SU-DHL-6 (cell line): ENCODE results near the gene ANTXR1.

Experiments
- H2AFZ ChIP-seq: fragments of 200-600 bp; sonication (generic); 2 replicates; pipeline ENCODE4 v1.6.1; 2014; ENCODE audit warnings: low read depth, mild to moderate bottlenecking, moderate library complexity, mixed read lengths, antibody characterized with exemption, low read length; ENCODE audit not compliant: severe bottlenecking
- H3F3A ChIP-seq: fragments of 200-600 bp; shearing (Covaris generic); 2 replicates; pipeline ENCODE4 v1.6.0; 2016; ENCODE audit warnings: antibody characterized with exemption, mild to moderate bottlenecking; ENCODE audit not compliant: insufficient read depth
- H3K27ac ChIP-seq: fragments of 200-600 bp; sonication (generic); 2 replicates; pipeline ENCODE4 v1.5.1; 2016; ENCODE audit warnings: low read depth, mild to moderate bottlenecking, low read length, moderate library complexity, mixed read lengths
- H3K27me3 ChIP-seq: fragments of 200-600 bp; sonication (generic), shearing (Covaris generic); 2 replicates; pipeline ENCODE4 v1.6.0; 2014; ENCODE audit warnings: mild to moderate bottlenecking, low read length
- H3K36me3 ChIP-seq: fragments of 200-600 bp; sonication (generic); 2 replicates; pipeline ENCODE4 v1.6.1; 2014; ENCODE audit warnings: mild to moderate bottlenecking, low read length, mixed read lengths
- H3K4me2 ChIP-seq: fragments of 300-600, 200-600 bp; shearing (Covaris generic), sonication (generic); 2 replicates; pipeline ENCODE4 v1.6.0; 2014; ENCODE audit warnings: low read length, low read depth, mild to moderate bottlenecking; ENCODE audit not compliant: poor library complexity, severe bottlenecking
- H3K4me3 ChIP-seq: fragments of 200-600 bp; sonication (generic); 2 replicates; pipeline ENCODE4 v1.5.1; 2014; ENCODE audit warnings: antibody characterized with exemption, low read length, mild to moderate bottlenecking, mixed read lengths; ENCODE audit not compliant: insufficient read depth, poor library complexity, severe bottlenecking
- H3K79me2 ChIP-seq: fragments of 200-600 bp; sonication (generic); 2 replicates; pipeline ENCODE4 v1.6.1; 2014; ENCODE audit warnings: mild to moderate bottlenecking, low read length, moderate library complexity; ENCODE audit not compliant: insufficient read depth
- H3K9ac ChIP-seq: fragments of 200-600 bp; sonication (generic); 2 replicates; pipeline ENCODE4 v1.7.0; 2014; ENCODE audit warnings: mild to moderate bottlenecking, low read length
- H3K9me2 ChIP-seq: fragments of 200-600 bp; sonication (generic); replicated peaks from 2 replicates; pipeline ENCODE4 v1.6.1; 2014; ENCODE audit warnings: low read length; ENCODE audit not compliant: insufficient read depth
- H3K9me3 ChIP-seq: fragments of 200-600 bp; sonication (generic); 2 replicates; pipeline ENCODE4 v1.6.1; 2014; ENCODE audit warnings: low read length, mixed read lengths; ENCODE audit not compliant: insufficient read depth
- H4K20me1 ChIP-seq: fragments of 200-600 bp; sonication (generic); 2 replicates; pipeline ENCODE4 v1.6.1; 2014; ENCODE audit warnings: low read depth, mild to moderate bottlenecking, antibody characterized with exemption, low read length, moderate library complexity, mixed read lengths
- CTCF ChIP-seq: fragments of 200-600 bp; sonication (generic); IDR thresholded peaks from one replicate; pipeline ENCODE4 v1.5.1; 2017; ENCODE audit warnings: antibody characterized with exemption, mild to moderate bottlenecking, low read length, moderate library complexity; ENCODE audit not compliant: insufficient read depth, poor library complexity, severe bottlenecking
- EZH2phosphoT487 ChIP-seq: fragments of 200-600 bp; sonication (generic), shearing (Covaris generic); conservative IDR thresholded peaks from 2 replicates; pipeline ENCODE4 v1.6.1; 2018; ENCODE audit warnings: mild to moderate bottlenecking, antibody characterized with exemption, low read length, moderate library complexity, mixed read lengths

Gene ANTXR1

GRCh38 chr2:69053416-69053965 is 40.5 kb downstream of the ANTXR1 start:
- Histone ChIP-seq H3K36me3 (no peaks in the 10 kb centered on the region), H2AFZ (no peak overlapping the region), H3K9me3 (no peaks in the 10 kb centered on the region), H3K9me2 (no peaks in the 10 kb centered on the region), H3K4me2 (no peak overlapping the region), H4K20me1 (no peaks in the 10 kb centered on the region), H3F3A (no peaks in the 10 kb centered on the region), H3K4me3 (no peak overlapping the region), H3K27ac (no peak overlapping the region), H3K27me3 (no peaks in the 10 kb centered on the region), H3K9ac (no peak overlapping the region), H3K79me2 (no peaks in the 10 kb centered on the region)
- TF ChIP-seq CTCF, result no peak
- no peak for TF ChIP-seq EZH2phosphoT487

- Histone ChIP-seq H3K9me3 (no peaks in the 10 kb centered on the region), H3K4me3 (no peak overlapping the region), H3K36me3 (no peaks in the 10 kb centered on the region), H2AFZ (no peak overlapping the region), H3K9me2 (no peaks in the 10 kb centered on the region), H3K27ac (no peak overlapping the region), H3F3A (no peaks in the 10 kb centered on the region), H3K9ac (no peak overlapping the region), H3K4me2 (no peak overlapping the region), H4K20me1 (no peaks in the 10 kb centered on the region), H3K27me3 (no peaks in the 10 kb centered on the region), H3K79me2 (no peaks in the 10 kb centered on the region)
- TF ChIP-seq CTCF (no peak), EZH2phosphoT487 (no peak)
These were observed 41.5 kb downstream of the ANTXR1 start for GRCh38 chr2:69054431-69054830.

GRCh38 chr2:69055688-69056470 is 42.9 kb downstream of the ANTXR1 start:
- Histone ChIP-seq H3K36me3 (no peaks in the 10 kb centered on the region), H3K4me2 (no peak overlapping the region), H3K9me3 (no peaks in the 10 kb centered on the region), H2AFZ (no peak overlapping the region), H3K9me2 (no peaks in the 10 kb centered on the region), H3F3A (no peaks in the 10 kb centered on the region), H3K4me3 (no peak overlapping the region), H3K27ac (no peak overlapping the region), H4K20me1 (no peaks in the 10 kb centered on the region), H3K27me3 (peaks cover 3% of the 10 kb centered on the region; the same call in 1 of the 2 replicates), H3K79me2 (no peaks in the 10 kb centered on the region), H3K9ac (no peak overlapping the region)
- TF ChIP-seq EZH2phosphoT487 (no peak), CTCF (no peak)
